Renal pelvis (tissue), 4 donors: ENCODE measurements around the gene TNIK. TPM values are rescaled to one million over a fixed set of nuclear protein-coding genes. Genes with fewer than 3 reads are reported as not detected.

Source experiments
- DNase-seq: peaks from one replicate; pipeline ENCODE4 v3.0.0-alpha.2; 2013
- polyA plus RNA-seq, 3 donors: library from polyadenylated mRNA; unstranded; fragments of 120-200 nt; gene quantifications; one replicate each; pipeline ENCODE4 v1.2.1, GENCODE V29; 2013; ENCODE audit not compliant: insufficient read length in 3 of 3

TNIK gene
- polyA plus RNA-seq, 3 donors, result 19.2 to 23.7 (median 20.0) TPM

DNA sequence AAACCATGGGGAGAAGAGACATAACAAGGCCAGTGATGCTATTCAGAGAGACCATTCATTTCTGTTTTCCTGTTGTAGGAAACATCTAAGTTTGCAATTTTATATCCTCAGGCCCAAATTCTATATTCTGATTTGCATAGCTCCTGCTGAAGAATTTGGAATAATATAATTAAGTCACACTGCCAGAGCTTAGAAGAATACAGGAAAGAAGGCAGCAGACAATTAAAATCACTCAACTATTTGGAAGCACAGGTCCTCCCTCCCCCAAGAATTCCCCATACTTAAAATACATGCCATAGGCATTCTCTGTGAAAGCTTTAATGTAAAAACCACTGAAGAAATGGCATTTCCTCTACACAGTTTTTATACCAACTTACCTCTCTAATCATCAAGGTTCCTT, 366.7 kb downstream of the TNIK start:
- DNase-seq, result no peak

DNA sequence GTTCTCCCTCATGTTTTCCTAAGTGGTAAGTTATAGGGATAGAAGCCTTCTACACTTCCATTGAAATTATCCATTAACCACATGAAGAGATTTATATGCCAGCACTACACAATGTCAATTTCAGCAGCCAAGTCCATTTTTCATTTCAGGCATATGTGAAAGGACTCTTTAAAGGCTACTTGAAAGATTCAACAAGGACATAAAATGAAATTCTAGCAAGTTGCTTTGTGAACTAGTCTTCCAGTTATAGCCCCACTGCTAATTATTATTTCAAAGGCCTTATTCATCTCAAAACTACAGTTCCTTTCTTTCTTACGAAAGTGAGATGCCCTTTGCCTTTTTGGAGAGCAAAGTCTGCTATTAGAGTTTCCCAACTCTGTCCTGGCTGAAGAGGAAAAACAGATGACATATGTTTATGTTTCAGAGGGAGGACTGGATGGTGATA, 367.7 kb downstream of the TNIK start:
- no peak for DNase-seq

DNA sequence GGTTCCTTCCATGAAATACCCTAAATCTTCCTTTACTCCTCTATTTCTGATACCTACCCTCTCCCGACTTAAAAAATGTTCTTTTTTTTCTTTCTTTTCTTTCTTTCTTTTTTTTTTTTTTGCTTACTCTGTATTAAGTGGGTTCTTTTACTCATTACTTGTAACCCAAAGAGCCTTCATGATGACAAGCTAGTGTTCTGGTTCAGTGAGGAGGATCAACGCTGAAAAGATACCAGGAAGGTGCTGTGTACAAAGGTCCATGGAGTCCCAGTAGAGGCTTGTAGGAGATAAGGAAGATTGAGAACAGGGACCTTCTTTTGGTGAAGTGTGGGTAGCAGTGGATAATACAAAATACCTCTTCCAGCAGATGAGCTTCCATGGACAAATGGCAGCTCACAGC, 369.9 kb downstream of the TNIK start:
- DNase-seq, result no peak

DNA sequence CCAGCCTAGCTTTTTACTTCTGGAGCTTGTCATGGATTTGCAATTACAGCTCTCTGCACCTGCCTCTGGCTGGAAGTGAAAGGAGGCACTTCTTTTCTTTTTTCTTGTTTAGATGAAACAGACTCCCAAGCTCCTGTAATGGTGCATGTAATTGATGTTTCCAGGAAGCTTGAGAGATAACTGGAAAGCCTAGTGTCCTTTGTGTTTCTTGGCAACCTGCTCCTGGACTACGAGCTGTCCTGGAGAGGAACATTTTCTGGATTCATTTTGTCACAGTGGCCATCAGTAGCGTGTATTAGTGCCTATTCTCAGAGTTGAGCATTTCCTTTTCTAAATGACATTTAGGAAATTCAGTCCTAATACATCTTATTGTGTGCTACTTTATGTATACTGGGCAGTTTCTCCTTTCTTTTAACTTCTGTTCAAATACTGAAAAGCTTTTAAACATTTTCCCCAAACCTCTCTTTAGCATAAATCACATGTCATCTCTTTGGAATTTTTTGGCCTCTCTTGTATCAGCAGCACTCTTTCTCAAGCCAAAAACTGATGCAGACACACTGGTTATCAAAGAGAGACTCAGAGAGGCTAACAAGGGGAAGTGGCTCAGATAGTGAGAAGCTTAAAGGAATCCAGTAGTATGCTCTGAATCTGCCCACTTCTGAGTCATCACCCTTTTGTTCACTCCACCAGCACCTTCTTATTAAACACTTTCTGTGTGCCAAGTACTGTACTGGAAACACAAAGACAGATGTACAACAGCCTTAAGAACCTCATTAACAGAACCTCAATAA, 371.0 kb downstream of the TNIK start:
- no peak for DNase-seq

DNA sequence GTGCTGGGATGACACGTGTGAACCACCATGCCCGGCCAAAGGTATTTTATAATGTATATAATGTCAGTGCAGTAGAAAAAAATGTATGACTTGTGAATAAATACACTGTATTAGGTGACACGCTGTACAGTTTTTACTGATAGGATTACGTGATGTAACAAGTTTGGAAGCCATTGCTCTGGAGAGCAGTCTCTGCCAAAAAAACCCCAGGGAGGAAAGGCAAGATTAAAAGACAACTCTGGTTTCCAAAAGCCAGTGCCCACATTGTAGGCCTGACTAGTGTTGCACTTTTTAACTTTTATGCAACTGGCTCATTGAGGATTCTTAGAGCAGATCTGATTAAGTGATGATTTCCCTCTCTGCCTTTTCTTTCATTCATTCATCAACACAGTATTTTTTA, 371.7 kb downstream of the TNIK start:
- no peak for DNase-seq

DNA sequence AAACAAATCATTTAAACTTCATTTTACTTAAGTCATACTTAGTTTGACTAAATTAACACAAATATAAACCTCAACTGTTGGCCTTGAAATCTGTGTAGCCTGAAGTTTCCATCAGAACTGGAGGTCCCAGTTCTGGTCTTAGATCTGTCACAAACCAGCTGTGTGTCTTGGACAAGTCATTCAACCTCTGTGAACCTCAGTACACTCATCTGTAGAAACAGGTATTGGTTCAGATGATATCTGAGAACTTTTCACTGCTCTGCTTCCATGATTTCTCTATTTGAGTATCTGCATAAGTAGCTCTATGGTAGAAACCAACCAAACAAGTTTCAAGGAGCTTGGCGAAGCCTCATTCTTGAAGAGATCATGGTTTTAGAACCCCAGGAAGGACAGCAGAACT, 373.3 kb downstream of the TNIK start:
- no peak for DNase-seq

DNA sequence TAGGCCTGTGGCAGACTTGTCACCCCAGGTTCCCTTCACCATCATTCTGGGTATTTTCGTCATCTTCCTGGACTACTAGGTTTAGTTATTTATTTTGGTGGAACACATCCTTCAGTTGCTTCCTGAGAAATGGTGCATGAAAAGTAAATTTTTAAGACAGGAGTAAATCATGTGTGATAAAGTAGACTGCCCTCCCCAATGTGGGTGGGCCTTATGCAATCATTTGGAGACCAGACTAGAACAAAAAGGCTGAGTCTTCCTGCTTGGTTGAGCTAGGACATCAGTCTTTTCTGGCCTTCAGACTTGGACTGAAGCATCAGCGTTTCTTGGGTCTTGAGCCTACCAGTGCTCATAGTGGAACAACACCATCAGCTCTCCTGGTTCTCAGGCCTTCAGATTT, 382.9 kb downstream of the TNIK start:
- no peak for DNase-seq

DNA sequence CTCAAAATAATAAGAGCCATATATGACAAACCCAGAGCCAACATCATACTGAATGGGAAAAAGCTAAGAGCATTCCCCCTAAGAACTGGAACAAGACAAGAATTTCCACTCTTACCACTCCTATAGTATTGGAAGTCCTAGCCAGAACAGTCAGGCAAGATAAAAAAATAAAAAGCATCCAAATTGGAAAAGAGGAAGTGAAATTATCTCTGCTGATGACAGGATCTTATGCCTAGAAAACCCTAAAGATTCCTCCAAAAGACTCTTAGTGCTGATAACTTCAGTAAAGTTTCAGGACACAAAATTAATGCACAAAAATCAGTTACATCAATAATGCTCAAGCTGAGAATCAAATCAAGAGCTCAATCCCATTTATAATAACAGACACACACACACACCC, 387.8 kb downstream of the TNIK start:
- DNase-seq, result no peak

DNA sequence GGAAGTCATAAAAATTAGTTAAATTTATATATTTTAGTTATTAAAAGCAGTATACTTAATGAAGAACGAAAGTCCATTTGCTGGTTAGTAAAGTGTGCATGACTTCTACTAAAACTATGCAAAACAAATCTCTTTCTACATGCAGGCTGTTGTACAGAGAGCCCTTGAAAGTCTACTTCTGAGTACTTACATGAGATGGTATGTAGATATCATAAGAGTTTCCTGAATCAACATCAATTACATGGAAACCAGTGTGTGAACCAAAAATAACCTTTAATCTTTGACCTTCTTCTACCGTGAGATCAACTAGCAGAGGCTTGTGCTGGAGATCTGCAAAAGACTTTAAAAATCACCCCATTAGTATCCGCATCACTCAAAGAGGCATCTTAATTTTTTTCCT, 391.5 kb downstream of the TNIK start:
- DNase-seq, result no peak

DNA sequence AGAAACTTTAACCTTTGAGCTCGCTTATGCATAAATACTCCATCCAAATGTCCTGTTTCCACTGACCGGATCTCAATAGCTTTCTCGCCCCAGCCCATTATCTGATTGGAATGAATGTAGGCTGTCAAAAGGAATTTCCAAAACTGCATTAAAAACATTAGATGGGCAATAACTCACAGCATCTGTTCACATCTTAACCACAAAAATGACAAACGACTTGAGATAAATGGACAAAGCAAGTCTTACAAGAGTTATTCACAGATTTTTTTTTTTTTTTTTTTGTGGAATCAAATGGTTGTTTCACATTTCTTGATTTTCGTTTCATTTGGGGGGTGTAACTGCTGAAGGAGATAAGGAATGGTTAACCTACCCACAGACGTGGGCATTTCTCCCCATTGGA, 394.0 kb downstream of the TNIK start:
- DNase-seq, result no peak

DNA sequence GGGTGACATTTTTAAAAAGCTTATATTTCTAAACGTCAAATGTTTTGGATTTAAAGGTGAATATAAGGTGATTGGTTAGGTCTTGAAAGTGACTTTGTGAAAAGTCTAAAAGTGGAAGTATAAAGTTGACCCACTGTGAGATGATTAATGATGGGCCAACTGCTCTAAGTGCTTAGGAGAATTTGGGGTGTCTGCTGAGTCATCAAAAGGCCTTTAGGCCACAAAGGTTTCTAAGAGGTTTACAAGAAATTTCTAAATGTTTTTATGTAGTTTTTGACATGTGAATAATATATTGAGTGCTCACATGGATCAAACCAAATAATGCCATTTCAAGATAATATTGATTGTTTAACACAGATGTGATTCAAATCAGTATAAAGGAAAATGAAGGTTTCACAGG, 394.5 kb downstream of the TNIK start:
- DNase-seq, result no peak

DNA sequence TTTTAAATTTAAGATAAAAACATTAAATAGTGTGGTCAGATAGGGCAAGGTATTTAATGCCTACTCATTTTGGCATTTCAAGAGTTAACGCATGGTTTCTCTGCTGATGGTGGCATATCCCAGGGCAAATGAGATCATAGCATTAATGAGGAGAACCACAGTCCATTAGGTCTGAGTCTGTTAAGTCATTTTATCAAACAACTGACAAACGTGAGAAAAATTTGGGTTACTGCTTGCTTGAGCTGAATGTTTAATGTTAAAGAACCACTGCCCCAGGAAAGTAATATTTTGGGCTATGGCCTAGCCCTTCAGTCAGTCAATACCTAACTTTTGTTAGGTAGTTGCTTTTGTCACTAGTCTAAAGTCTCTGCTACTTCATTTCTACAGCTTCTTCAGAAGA, 395.7 kb downstream of the TNIK start:
- no peak for DNase-seq

DNA sequence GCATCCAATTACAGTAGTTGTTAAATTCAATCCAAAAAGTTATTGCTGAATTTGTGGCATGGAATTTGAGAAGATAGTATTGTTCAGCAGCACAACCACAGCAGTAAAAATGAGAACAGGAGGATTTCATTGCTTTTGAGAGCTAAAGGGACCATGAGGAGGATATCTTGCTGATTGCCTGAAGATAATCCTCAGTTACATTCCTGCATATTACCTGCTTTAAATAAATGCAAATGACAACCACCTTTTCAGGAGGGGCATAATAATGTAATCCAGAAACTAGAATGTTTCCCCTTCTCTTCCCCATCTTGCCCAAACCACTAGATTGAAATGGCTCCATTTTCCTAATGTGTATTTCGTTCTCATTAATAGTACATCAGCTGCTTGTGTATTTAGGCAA, 398.5 kb downstream of the TNIK start:
- DNase-seq, result no peak

DNA sequence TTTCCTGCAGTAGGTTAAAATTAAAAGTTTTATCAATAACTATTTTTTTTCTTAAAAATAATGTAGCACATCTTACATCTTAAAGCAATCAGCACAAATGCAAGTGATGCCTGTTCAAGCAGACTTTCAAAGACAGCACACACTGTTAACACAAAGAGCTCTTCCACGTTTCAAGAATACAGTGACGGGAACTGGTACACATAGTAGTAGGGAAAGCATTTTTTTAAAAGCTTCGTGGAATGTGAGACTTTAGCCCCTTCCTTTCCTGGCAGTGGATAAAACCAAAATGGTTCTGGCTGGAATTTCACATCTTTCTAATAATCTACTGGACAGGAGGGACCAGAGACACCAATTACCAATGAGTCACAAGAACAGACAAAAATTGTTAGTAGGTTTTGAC, 400.2 kb downstream of the TNIK start:
- DNase-seq, result no peak

DNA sequence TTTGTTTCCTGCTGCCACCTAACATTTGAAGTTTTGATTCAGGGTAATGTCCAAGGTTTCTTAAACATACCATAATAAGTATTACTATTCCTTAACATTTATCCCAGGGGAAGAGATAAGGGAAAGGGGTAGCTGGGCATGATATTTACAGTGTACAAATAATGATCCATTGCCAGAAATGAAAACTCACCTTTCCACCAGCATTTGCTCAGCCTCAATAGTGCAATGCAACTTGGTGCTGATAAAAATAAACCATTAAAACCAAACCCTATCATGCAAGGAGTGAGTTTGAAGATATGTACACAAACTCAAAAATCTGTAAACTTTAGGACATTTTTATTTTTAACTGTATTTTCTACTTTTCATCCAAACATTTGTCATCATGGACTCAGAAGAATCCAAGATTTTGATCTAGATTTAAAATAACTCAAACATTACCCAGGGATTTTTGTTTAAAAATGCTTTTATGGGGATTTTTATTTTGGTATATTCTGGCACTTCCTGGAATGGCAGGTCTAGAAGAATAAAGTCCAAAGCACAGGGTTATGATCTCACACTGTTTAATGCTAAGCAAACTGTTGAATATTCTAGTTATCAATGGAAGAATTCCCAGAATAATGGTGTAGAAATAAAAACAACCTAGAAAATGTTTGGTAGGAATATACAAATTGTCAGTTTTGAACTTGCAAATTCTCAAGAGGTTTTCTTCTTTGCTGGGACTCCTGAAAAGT, 401.2 kb downstream of the TNIK start:
- no peak for DNase-seq

DNA sequence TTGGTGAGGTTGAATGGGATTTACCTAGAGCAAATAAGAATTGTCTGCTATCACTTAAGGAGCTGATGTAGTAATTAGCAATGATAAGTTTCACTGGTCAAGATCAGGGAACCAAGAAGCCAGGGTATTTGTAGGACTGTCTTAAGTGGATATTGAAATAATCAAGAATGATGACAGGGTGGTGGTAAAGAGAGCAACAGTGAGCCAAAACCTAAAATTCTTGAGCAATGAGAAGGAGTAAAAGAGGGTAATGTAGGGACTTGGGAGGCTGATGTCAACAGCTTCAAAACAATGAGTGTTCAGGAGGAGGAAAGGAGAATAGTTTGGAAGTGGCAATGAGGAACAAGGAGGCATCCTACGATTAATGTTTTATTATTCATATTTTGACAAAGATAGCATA, 402.1 kb downstream of the TNIK start:
- no peak for DNase-seq

DNA sequence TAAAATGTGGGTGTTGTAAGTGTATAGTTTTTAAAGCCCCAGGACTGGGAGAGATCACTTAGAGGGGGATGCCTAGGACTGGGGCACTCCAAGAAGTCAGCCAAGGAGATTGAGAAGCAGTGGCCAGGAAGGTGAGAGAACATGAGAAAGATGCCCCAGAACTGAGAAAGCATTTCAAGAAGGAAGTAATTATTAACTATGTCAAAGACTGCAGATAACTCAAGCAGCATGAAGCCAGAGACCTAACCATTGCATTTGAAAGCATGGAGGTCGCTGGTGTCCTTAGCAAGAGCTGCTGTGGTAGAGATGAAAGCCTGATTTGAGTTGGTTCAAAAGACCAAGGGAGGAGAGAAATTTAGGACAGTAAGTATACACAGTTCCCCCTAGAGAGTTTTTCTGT, 403.1 kb downstream of the TNIK start:
- DNase-seq, result no peak

DNA sequence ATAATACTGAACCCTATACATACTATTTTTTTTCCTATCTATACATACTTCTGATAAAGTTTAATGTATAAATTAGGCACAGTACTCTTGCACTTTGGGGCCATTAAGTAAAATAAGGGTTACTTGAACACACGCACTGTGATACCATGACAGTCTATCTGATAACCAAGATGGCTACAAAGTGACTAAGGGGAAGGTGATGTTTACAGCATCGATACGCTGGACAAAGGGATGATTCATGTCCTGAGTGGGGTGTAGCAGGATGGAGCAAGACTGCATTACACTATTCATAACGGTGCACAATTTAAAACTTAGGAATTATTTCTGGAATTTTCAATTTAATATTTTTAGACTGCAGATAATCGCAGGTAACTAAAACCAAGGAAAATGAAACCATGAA, 403.7 kb downstream of the TNIK start:
- no peak for DNase-seq

DNA sequence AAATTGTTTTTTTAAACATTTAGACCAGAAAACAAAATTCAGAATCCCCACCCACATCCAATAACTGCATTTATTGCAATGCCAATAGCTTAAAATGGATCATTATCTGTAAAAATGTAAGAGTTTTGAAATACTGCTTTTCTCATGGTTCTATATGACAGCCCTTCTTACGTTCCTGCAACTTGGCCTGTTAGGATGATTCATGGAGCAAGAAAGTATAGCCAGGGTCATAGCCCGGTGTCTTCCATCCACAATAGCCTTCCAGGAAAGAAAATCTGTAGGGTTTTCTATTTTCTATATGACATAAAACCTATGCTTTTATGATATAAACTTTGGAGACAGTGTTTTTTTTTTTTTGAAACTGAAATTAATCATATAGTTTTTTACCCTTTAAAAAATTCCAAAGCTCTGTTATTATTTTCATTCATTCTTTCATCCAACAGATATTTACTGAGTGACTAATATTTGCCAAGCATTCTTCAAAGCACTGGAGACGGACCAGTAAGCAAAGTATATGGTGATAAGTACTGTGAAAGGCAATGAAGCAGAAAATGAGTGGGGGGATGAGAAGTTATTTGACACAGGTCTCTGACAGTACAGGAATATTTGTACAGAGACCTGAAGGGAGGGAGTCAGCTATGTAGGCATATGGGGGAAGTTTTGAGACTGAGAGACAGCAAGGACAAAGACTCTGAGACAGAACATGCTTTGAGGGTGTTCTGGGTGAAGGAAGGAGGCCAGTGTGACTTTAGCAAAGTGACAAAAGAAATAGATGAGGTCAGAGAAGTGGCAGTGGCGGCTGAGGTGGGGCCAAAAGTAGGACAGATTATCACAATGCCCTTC, 404.6 kb downstream of the TNIK start:
- DNase-seq, result no peak

DNA sequence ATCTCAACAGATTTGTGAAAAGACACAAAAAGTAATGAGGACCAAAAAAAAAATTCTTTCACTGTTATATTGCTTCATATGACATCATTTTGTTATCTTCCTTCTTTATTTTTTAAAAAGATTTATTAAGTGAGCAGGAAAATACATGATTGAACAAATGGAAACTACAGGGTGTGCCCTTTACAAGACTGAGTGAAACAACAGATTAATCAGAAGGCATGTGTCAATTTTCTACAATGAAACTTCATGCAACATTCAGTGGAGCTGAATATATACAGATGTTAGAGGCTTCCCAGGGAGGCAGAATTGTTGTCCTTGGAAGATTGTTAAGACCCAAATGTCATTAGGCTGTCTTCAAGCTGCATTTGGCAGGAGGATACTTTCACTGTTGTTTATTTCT, 405.3 kb downstream of the TNIK start:
- no peak for DNase-seq

DNA sequence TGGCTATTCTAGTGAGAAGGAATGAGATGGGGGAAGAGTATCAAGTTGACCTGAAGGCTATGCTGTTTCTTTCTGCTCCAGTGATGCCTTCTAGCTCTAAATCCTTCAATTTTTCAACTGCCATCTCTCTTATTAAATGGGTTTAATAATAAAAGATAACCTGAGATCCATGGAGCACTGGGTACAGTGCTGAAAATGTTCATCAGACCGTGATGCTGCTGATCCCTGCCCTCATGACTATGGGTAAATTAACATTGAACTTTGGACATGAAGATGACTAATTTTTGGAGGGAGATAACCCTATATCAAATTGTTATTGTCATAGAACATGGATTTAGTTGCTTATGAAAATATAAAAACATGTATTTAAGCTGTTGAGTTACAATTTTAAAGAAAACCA, 406.0 kb downstream of the TNIK start:
- no peak for DNase-seq

DNA sequence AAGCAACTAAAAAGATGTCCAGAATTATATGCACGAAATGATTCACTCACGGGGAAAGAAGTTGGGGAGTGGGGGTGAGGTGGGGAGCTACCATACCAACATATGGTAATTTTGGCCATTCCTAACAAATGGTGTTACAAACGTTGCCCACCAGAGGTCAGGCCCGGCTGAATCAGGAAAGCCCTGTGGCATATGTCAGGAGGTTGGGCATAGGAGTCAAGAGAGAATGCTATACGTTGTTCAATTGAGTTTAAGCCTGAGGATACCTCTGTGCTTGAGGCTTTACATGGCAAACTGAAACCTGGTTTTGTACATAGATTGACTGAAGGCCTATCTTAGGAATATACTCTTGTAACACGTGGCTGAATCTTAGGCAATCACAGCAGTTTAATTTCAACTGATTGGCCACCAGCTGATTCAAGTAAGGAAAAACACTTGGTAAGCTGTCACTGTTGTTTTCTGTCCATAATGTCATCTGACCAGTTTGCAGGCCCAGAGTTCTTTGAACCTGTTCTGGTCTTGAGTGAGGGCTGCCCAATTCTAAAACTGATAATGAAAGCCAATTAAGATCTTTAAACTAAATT, 410.3 kb downstream of the TNIK start:
- peak; percentile 42 for DNase-seq
